GM21528 (cell line): ENCODE measurements around the gene FIGLA.
"Not testable (repeated sequence)": the region's sequence is repeated elsewhere in the genome, so short reads cannot be mapped to it uniquely, and the experiment has no call there.

ENCODE experiments used
- ATAC-seq: cut with Tn5 transposase; IDR thresholded peaks from one replicate; pipeline ENCODE4 v1.9.1; 2021; ENCODE audit warnings: mild to moderate bottlenecking, moderate library complexity; ENCODE audit not compliant: unreplicated experiment, low FRiP score

Gene FIGLA

DNA sequence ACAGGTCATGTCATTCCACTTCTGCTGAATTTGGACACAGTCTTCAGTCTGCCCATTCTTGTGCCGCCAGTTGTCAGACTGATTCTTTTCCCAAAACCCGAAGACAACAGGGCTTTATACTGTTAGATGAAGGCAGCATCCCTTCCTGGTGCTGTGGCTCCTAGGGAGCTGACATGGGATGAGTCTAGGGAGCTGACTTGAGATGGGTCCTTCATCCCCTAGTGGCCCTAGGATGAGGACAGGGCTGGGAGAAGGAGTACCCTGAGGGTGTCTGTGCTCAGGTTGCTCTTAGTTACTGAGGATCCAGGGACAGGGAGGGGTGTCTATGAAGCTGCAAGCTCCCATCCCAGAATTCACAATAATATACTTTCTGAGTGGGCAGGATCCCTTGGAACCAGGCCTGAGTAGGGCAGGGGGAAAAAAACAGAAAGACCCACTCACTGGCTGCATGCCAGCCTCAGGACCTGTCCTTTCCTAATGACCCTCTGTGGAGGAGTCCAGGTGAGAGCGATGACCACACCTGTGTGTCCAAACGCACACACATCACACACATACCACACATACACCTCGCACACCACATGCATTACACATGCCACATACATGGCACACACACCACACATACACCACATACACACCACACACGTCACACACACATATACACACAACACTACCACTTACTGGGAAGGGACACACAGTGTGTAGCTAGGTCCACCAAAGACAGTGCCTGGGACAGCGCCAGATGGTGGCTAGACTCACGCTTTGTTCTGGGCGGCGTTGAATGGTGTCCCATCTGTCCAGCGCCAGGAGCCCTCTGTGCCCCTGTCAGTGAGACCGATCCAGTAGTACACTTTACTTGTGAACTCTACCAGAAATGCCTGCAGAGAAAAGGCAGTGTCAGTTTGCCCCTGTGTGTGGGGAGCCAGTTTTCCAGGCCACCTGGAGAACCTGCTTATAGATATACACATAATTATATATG, 18.8 kb upstream of the FIGLA start:
- ATAC-seq: no peak

DNA sequence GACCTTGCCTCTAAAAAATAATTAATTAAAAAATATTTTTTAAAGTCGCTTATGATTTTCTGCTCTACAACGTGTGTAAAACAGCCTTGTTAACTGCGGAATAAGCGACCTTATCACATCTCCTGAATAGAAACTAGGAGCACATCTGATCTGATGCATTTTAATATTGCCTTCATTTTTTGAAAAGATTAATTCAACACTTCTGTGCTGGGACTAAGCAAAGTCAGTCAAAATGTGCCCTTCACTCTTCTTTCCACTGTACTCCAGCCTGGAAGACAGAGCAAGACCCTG, 17.3 kb upstream of the FIGLA start:
- no peak for ATAC-seq

DNA sequence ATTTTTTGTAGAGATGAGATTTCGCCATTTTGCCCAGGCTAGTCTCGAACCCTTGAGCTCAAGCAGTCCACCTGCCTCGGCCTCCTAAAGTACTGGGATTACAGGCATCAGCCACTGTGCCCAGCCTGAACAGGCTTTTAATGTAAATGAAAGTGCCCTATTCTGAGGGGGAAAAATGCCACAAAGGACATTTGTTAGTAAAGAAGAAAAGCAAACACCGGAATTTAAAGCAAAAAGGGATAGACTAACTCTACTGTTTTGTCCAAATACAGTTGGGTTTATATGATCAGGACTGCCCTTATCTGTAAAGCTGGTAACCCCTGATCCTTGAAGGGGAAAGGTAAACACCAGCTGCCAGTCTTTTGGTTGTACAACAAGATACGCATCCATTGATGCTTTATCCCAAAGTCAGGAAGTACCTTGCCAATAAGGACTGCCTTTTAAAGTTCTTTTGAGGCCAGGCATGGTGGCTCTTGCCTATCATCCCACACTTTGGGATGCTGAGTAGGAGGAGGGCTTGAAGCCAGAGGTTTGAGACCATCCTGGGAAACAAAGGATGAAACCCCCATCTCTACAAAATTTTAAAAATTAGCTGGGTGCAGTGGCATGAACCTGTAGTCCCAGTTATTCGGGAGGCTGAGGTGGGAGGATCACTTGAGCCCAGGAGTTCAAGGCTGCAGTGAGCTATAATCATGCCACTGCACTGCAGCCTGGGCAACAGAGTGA, 16.8 kb upstream of the FIGLA start:
- no peak for ATAC-seq

DNA sequence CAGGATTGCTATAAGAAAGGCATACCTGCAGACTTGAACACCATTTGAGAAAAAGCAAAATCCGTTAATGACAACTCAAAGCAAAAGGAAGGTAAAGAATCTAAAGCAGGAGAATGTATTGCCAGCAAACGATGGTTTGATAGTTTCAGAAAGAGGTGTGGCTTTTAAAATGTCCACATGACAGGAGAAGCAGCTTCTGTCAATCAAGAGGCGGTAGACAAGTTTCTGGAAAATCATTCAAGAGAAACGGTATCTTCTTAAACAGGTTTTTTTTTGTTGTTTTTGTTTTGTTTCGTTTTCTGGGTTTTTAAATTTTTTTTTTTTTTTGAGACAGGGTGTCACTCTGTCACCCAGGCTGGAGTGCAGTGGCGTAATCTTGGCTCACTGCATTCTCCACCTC, 16.2 kb upstream of the FIGLA start:
- no peak for ATAC-seq

DNA sequence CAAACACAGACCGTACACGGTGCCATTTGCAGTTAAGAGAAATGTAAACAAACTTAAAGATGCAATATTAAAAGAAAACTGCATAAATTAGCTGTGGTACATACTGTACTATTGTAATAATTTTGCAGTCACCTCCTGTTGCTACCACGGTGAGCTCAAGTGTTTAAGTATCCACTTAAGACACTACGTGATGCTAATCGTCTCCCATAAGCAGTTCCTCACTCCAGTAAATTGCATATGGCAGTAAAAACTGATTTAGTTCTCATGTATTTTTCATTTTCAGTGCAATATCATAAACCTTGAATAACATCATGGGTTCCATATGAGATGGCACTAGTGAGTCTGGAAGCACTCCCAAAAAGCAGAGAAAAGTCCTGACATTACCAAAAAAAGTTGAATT, 15.6 kb upstream of the FIGLA start:
- ATAC-seq: no peak

DNA sequence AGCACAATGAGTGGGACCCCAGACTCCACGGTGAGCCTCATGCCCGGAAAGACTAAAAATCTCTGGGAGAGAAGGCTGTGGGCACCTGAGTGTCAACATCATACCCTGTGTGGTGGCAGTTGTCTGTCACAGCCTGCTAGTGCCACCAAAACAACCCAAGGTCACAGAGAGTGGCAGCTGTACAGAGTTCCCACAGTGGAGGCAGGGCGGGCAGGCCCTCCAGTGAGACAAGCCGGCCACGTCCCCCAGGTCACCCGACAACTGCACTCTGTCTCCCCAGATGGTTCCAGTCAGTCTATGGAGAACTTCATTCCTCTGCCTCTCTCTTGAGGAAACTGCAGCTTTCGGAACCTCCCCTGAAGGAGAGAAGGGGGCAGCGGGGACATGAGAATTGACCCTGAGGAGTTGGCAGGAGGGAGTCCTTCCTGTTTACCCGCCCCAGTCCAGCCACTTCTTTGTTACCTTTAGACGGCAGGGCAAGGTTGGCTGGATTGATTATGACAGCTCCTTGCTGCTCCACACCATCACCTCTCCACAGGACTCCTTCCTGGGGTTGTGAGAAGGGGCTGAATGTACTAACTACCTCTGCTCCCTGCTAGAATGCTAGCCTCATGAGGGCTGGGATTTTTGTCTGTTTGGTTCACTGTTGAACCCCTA, 11.3 kb upstream of the FIGLA start:
- ATAC-seq: no peak

DNA sequence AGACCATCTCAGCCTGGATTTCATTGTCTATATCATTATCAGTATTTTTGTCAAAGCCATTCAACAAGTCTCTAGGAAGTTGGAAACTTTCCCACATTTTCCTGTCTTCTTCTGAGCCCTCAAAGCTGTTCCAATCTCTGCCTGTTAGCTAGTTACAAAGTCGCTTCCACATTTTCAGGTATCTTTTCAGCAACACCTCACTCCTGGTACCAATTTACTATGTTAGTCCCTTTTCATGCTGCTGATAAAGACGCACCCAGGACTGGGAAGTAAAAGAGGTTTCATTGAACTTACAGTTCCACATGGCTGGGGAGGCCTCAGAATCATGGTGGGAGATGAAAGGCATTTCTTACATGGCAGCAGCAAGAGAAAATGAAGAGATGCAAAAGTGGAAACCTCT, 9.3 kb upstream of the FIGLA start:
- ATAC-seq: no peak

DNA sequence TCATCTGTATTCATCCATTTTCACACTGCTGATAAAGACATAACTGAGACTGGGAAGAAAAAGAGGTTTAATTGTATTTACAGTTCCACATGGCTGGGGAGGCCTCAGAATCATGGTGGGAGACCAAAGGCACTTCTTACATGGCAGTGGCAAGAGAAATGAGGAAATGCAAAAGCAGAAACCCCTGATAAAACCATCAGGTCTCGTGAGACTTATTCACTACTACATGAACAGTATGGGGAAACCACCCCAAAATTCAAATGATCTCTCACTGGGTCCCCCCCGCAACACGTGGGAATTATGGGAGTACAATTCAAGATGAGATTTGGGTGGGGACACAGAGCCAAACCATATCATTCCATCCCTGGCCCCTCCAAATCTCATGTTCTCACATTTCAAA, 7.6 kb upstream of the FIGLA start:
- not testable (repeated sequence) for ATAC-seq

DNA sequence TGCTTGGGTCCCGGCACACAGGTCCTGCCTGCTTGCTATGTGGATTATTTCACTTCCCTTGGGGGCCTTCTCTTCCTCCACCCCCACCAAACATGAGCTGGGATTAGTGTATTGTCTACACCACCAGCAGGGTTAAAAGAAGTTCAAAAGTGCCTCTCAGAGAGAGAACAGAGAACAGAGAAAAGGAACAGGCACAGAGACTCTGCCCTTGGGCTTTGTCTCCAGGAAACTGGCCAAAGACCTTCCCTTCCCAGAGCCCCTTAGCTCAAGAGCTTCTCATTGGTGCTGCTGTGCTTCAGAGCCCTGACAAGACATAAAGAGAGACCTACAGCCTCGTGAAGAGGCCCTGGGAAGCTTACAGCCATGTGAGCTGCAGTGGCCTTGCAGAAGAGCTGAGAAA, 7.1 kb upstream of the FIGLA start:
- ATAC-seq: no peak

DNA sequence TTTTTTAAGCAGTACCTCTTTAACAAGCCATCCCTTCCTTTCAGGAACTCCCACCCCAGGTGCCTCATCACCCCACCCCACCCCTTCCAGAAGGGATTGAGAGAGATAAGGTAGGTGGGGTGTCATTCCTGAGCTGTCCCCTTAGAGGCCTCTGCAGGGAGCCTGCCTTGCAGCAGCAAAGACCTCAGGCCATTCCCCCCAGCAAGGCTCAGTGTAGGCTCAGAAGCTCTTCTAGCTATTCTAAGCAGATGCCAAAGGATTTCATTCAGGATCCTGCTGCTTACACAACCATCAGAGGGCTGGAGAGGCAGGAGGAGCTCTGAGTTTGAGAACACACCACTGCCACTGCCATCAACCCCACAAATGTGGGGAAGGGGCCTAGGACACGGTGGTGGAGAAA, 5.8 kb upstream of the FIGLA start:
- no peak for ATAC-seq

DNA sequence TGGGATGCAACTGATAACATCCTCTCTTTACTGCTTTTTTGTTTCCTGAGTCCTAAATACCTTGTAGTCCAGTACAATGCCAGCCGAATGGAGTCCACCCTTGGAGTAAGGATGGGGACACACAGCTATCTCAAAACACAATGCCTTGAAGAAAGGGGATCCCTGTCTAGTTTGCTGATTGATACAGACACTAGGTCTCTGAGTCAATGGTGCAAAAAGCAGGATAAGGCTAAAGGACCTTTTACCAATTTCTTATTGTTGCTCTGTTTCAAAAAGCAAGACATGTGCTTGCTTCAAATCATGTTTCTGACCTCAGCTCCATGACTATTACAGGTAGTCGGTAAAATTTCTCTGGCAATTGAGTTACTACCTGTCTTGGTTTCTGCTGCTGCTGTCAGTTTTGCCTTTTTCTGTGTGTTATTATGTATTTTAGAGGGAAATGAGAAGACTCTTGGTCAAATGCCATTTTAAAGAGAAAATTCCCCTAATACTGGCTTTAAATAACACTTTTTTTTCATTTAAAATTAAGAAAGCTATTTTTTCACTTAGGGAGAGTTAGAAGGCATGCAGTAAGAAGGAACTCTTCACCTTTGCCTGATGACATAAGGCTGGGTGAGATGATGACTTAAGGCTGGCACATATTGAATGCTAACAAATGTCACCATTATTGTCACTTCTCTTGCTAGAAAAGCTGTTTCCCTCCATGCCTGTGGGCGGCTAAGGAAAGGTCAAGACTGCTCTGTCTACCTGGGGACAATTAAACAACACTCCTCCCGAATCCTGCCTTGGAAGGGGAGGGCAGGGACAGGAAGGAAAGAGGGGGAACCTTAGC, 4.9 kb upstream of the FIGLA start:
- ATAC-seq: no peak

DNA sequence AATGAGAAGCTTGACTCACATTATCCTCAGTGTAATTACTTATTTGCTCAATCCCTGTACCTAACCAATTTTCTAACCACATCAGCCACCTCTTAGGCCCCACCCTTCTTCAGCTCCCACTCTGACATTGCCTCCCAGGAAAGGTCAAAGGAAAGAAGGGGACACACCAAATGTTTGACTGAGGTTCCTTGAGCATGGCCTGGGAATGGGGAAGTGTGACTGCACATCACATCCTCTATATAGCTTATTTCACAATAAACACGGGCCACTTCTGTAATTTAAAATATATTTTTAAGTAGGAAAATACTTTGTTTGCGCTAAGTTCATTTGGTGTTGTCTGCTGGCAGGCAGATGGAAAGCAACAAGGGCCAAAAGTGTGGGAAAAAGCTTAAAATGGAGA, 3.0 kb upstream of the FIGLA start:
- ATAC-seq: no peak

DNA sequence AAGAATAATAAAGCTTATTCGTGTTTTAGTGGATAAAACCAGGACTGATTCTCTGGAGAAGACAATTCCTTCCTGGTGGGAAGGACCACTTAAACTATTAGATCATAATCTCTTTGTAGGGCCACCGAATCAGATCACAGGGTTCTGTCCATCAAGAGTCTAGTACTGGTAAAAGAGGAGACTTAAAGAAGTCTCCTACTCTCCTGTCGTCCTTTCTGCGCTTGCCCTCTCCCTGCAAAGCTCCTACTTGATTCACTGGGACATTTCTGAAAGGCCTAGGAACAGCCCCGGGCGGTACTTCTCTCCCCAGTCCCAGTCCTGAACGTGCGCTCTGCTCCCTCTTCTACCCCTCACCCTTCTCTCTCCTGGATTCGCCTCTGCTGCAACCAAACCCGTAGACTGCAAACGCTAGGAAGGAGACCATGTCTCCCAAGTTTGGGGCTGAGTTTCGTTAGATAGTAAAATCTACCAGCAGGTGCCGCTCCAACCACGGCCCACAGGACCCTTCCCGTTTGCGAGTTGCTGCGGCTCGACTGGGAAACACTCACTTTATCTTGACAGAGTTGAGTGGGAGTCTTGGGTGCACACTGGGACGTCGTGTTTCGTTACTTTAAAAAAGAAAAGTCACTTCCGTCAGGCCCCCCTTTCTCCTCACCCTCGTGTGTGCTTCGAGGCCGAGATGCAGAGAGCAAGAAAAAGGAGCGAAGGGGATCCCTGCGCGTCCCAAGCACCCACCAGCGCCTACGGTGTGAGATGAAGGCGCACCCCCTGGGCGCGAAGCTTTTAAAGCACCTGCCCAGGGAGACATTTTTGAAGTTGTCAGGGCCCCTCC, 923 bp downstream of the FIGLA start:
- no peak for ATAC-seq

DNA sequence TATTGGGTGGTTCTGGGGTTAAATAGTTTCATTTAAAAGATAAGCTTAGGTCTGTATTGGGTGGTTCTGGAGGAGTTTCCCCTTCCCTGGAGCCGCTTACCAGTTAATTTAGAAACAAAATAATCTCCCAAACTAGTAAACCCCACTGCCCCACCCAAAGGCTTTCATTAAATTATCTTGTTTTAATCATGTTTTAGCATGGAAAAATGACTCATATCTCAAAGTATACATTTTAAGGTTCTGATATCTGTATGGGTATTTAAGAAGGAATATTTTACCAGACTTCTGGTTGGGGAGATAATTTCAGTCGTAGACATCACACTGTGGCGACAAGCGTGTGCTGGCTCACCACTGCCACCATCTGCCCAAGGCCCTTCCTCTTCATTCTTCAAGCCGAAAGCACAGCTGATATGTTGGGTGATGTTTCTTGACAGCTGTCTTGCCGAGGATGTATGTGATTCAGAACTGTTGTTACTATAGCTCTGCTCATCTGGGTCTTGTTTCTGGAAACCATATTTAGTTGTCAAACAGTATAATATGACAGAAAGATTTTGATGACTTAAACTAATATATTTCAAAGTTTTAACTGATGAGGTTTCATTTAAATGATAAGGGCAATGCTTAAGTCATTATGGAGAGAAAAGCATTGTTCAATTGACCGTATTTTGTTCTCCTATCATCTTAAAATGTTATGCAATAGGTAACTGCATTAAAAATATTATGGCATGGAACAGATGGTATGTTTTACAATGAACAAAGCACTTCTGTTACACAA, 5.1 kb downstream of the FIGLA start:
- ATAC-seq: no peak

DNA sequence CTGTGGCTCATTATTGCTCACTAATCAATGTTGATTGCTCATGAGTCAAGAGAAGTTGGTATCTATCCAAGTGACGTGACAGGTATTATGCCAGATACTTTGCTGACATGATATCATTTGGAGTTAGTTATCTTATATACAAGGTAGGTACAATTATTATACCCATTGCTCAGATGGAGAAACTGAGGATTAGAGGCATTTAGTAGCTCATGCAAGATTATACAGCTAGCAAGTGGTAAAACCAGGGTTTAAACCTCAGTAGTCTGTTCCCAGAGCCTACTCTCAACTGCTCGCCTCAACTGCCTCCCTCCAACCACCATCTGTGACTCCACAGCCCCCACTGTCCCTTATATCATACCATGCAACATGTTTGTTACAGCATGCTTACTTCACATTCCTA, 6.1 kb downstream of the FIGLA start:
- no peak for ATAC-seq

DNA sequence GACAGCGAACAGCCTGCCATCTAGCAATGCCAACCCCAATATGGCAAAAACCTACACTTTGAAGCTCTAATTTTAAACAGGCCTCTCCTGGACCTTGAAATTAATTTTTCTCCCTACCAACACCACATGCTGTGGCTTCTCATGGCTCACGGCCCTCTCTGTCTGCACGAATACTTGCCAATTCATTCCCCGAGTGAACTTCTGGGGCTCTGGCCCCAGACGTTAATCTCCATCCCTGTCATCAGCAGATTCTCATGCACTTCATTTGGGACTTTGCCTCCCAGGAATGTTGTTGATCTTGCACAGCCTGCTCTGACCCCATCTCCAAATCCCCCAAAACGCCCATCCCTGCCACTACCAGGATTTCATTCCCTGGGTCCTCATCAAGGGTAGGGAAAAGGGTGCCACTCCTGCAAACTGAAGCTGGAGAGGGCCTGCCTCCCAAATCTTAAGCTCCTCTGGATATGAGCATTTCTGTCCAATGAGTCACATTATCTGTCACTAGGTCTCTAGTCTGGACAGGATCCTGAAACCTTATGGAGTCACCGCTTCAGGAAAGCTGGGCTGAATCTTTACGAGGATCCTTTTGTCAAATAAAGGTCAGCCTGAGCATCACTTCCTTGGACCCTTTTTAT, 10.4 kb downstream of the FIGLA start:
- no peak for ATAC-seq

DNA sequence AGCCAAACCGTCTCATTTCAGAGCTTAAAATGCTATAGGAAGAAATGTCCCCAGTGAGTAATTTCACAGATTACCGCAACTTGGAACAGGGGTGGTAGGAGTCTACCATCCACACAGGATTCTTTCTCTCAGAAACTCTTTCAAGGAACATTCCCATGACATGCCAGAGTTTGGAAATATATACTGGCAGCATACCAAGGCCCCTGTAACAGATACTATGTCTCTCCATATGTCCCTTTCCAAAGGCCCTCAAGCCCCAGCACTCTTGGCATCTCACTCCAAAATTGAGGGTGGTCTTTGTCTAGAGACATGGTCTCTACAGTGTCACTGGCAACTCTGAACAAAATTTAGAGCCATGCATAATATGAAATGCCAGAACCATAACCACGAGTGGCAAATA, 11.0 kb downstream of the FIGLA start:
- no peak for ATAC-seq

DNA sequence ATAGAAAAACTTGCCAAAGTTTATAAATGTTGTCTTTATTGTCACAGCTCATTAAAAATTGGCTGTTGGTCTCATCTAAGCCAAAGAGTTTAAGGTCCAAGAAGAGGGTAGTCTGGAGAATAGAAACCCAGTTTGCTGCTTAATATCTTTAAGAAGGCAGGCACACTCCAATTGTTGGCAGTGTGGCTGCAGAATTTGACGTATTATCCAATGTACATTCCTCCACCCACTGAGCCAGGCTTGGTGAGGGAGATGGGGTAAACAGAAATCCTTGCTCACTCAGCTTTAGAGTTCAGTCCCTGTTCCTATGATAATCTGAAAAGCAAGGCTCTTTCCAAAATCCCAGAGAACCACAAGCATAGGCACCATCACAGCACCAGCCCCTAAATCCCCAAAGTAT, 11.8 kb downstream of the FIGLA start:
- ATAC-seq: no peak

DNA sequence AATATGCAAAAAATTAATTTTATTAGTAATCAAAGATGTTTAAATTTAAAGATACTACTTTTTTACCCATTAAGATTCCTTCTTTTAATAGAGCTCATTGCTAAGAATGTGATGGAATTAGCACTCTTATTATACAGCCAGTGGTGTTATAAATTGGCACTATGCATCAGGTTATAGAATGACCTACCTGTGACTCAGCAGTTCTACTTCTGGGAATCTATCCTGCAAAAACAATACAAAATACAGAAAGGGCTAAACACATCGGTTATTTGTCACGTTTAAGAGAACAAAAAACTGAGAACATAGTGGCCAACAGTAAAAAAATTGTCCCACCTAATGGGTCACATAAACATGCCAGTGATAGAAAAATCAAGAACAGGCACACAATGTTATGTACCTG, 13.0 kb downstream of the FIGLA start:
- no peak for ATAC-seq
